HCT116 (cell line): ENCODE data around the gene CSTA. TPM values are rescaled to one million over a fixed set of nuclear protein-coding genes. Genes with fewer than 3 reads are reported as not detected.

Experiments
- ATAC-seq: fragments of 200-7000 bp; cut with Tn5 transposase; 2 replicates; pipeline ENCODE4 v1.9.1; 2020; ENCODE audit warnings: mild to moderate bottlenecking, moderate library complexity
- BruUV-seq: library from RNA; stranded (reverse); fragments of 400-500 nt; replicated peaks from 2 replicates; lab custom pipeline; 2021; lab: Mats Ljungman, UMichigan
- CTCF ChIA-PET: fragments of 300-600 bp; sonication (Branson Sonifier 250); formaldehyde crosslinking; loops from one replicate; lab custom pipeline; 2021; ENCODE audit warnings: antibody characterized with exemption; lab: Charles Lee
- POLR2A ChIA-PET: fragments of 300-600, 350-600 bp; sonication (Branson Sonifier 250); formaldehyde crosslinking; loops from one replicate; lab custom pipeline; 2021; ENCODE audit warnings: antibody characterized with exemption; lab: Charles Lee
- RAD21 ChIA-PET, 2 experiments: fragments of 300-600 bp; sonication (Branson Sonifier 250); formaldehyde crosslinking; loops; one replicate each; lab custom pipeline; 2023; ENCODE audit warnings: low total read pairs in 2 of 2; ENCODE audit not compliant: uncharacterized antibody in 2 of 2, unreplicated experiment in 2 of 2, low non-redundant PET in 1 of 2; lab: Charles Lee
- DNase-seq: peaks from one replicate; pipeline ENCODE4 v3.0.0-alpha.2; 2010; ENCODE audit warnings: low read depth, low spot score
- H2AFZ ChIP-seq: fragments of 200-600 bp; shearing (Covaris generic), sonication (generic); 2 replicates; pipeline ENCODE4 v1.6.1; 2017; ENCODE audit warnings: low read depth, mixed run types, mixed read lengths, antibody characterized with exemption, low read length; ENCODE audit not compliant: poor library complexity, severe bottlenecking
- H3K27ac ChIP-seq: 2 replicates; pipeline ENCODE4 v1.5.1; 2012; ENCODE audit warnings: low read depth, low read length
- H3K27me3 ChIP-seq: fragments of 200-600 bp; sonication (generic); 2 replicates; pipeline ENCODE4 v1.6.1; 2016; ENCODE audit warnings: mixed run types, low read length, mixed read lengths; ENCODE audit not compliant: insufficient read depth
- H3K36me3 ChIP-seq, 2 experiments: fragments of 200-500 bp in 1 of 2; fragments of 200-600 bp in 1 of 2; sonication (Bioruptor generic) in 1 of 2; sonication (generic) in 1 of 2; 2 replicates each; pipeline versions ENCODE4 v1.5.1 to v1.6.1; 2014 to 2016; ENCODE audit warnings: low read length in 2 of 2, inconsistent platforms in 1 of 2, mixed read lengths in 1 of 2, mixed run types in 1 of 2; ENCODE audit not compliant: insufficient read depth in 2 of 2, control insufficient read depth in 1 of 2
- H3K4me1 ChIP-seq, 2 experiments: fragments of 200-600 bp in 1 of 2; sonication (generic) in 1 of 2; 2 replicates each; pipeline versions ENCODE4 v1.5.1 to v1.6.1; 2012 to 2017; ENCODE audit warnings: low read length in 2 of 2, inconsistent platforms in 1 of 2, mild to moderate bottlenecking in 1 of 2, mixed read lengths in 1 of 2, mixed run types in 1 of 2, moderate library complexity in 1 of 2; ENCODE audit not compliant: insufficient read depth in 2 of 2, control insufficient read depth in 1 of 2
- H3K4me2 ChIP-seq: fragments of 200-600 bp; sonication (generic); 2 replicates; pipeline ENCODE4 v1.6.1; 2017; ENCODE audit warnings: mixed run types, low read length, mixed read lengths
- H3K4me3 ChIP-seq, 2 experiments: fragments of 200-600 bp in 1 of 2; sonication (generic) in 1 of 2; replicated peaks in 1 of 2; 2 replicates each; pipeline ENCODE4 v1.5.1; 2011 to 2016; ENCODE audit warnings: low read length in 2 of 2, control low read depth in 1 of 2, low read depth in 1 of 2, mild to moderate bottlenecking in 1 of 2, mixed read lengths in 1 of 2, mixed run types in 1 of 2
- H3K79me2 ChIP-seq: fragments of 200-600 bp; sonication (generic); 2 replicates; pipeline ENCODE4 v1.6.1; 2017; ENCODE audit warnings: mild to moderate bottlenecking, mixed run types, low read length, moderate library complexity, mixed read lengths; ENCODE audit not compliant: insufficient read depth
- H3K9ac ChIP-seq: fragments of 200-600 bp; sonication (generic); 2 replicates; pipeline ENCODE4 v1.6.1; 2016; ENCODE audit warnings: low read length, mixed read lengths
- H3K9me2 ChIP-seq: fragments of 200-600 bp; sonication (generic), shearing (Covaris generic); 2 replicates; pipeline ENCODE4 v1.6.1; 2017; ENCODE audit warnings: mixed run types, mild to moderate bottlenecking, moderate library complexity; ENCODE audit not compliant: insufficient read depth
- H3K9me3 ChIP-seq, 2 experiments: fragments of 200-500 bp in 1 of 2; fragments of 200-600 bp in 1 of 2; sonication (Bioruptor generic) in 1 of 2; sonication (generic) in 1 of 2; 2 replicates each; pipeline ENCODE4 v1.6.1; 2014 to 2017; ENCODE audit warnings: low read length in 2 of 2, mixed read lengths in 2 of 2, inconsistent platforms in 1 of 2, low read depth in 1 of 2, mild to moderate bottlenecking in 1 of 2, mixed run types in 1 of 2, moderate library complexity in 1 of 2; ENCODE audit not compliant: control insufficient read depth in 1 of 2, insufficient read depth in 1 of 2
- H4K20me1 ChIP-seq: fragments of 200-600 bp; sonication (generic), shearing (Covaris generic); 2 replicates; pipeline ENCODE4 v1.6.1; 2017; ENCODE audit warnings: mixed run types, mild to moderate bottlenecking, moderate library complexity; ENCODE audit not compliant: insufficient read depth
- CBX3 ChIP-seq: IDR thresholded peaks from 2 replicates; pipeline ENCODE4 v1.6.1; 2012; ENCODE audit warnings: low read depth
- ELF1 ChIP-seq: IDR thresholded peaks from 2 replicates; pipeline ENCODE4 v1.6.1; 2012; ENCODE audit warnings: low read depth, borderline replicate concordance
- EZH2phosphoT487 ChIP-seq: fragments of 200-600 bp; IDR thresholded peaks from 2 replicates; pipeline ENCODE4 v1.6.1; 2018; ENCODE audit warnings: antibody characterized with exemption, borderline replicate concordance
- FOSL1 ChIP-seq: IDR thresholded peaks from 2 replicates; pipeline ENCODE4 v1.6.1; 2012; ENCODE audit warnings: low read depth
- POLR2A ChIP-seq: IDR thresholded peaks from 2 replicates; pipeline ENCODE4 v1.7.0; 2011; ENCODE audit warnings: borderline replicate concordance; ENCODE audit not compliant: insufficient read depth, insufficient read length; ENCODE audit errors: extremely low read depth
- RAD21 ChIP-seq: IDR thresholded peaks from 2 replicates; pipeline ENCODE4 v1.6.1; 2012; ENCODE audit warnings: low read depth, mild to moderate bottlenecking
- TCF7L2 ChIP-seq: IDR thresholded peaks from 2 replicates; pipeline ENCODE4 v1.7.0; 2011; ENCODE audit warnings: borderline replicate concordance, inconsistent platforms; ENCODE audit not compliant: insufficient read depth, insufficient read length; ENCODE audit errors: extremely low read depth
- ZFX ChIP-seq: fragments of 450-650 bp; IDR thresholded peaks from 2 replicates; pipeline ENCODE4 v1.6.1; 2017
- ZNF274 ChIP-seq: fragments of 200-500 bp; sonication (Bioruptor generic); IDR thresholded peaks from 2 replicates; pipeline ENCODE4 v1.6.1; 2014; ENCODE audit warnings: mild to moderate bottlenecking, low read depth, low read length, inconsistent platforms
- intact Hi-C: fragments of 100-400 bp; cut with micrococcal nuclease; formaldehyde crosslinking; loops from 2 replicates; pipeline ENCODE4 v1.10.0; 2022
- total RNA-seq: library from RNA; stranded (reverse); gene quantifications from one replicate; pipeline ENCODE4 v1.2.1, GENCODE V29; 2021; ENCODE audit not compliant: unreplicated experiment
- TF ChIP-seq, protein P1 (sequence below): IDR thresholded peaks from 2 replicates; pipeline ENCODE4 v1.6.1; 2012; ENCODE audit warnings: low read depth
- TF ChIP-seq, protein P2 (sequence below), 3 experiments: fragments of 200-600 bp in 1 of 3; sonication (generic) in 1 of 3; IDR thresholded peaks in 2 of 3; conservative IDR thresholded peaks in 1 of 3; 2 replicates each; pipeline ENCODE4 v1.5.1; 2012 to 2017; ENCODE audit warnings: low read depth in 2 of 3, low read length in 2 of 3, antibody characterized with exemption in 1 of 3, borderline replicate concordance in 1 of 3, control low read depth in 1 of 3, mild to moderate bottlenecking in 1 of 3, mixed read lengths in 1 of 3, mixed run types in 1 of 3, moderate library complexity in 1 of 3; ENCODE audit not compliant: insufficient read depth in 1 of 3
- TF ChIP-seq, protein P3 (sequence below): IDR thresholded peaks from 2 replicates; pipeline ENCODE4 v1.6.1; 2011; ENCODE audit warnings: mild to moderate bottlenecking, low read length, moderate library complexity; ENCODE audit not compliant: insufficient replicate concordance; ENCODE audit errors: extremely low read depth

CSTA gene
- total RNA-seq, 1 experiment from 2014 or later, result 11.0 TPM

DNA sequence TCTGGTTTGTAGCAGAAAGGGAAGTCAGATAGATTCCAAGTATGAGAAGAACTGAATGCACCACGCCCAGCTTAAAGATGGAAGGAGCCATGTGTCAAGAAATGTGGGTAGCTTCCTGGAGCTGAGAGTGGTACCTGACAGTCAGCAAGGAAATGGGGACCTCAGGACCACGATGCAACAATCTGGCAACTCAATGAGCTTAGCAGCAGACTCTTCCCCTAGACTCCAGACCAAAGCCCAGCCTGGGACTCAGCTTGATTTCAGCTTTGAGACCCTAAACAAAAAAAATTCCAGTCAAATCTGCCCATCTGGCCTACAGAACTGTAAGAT lies 33.6 kb downstream of the CSTA start:
- Histone ChIP-seq H3K9ac (no peak overlapping the region), H3K27ac (no peak overlapping the region), H3K36me3 (peaks cover 10 to 17% of the 10 kb centered on the region in 2 experiments; a peak in 3 of 4 replicates), H2AFZ (no peak overlapping the region), H3K4me3 (no peak overlapping the region), H3K4me2 (no peak overlapping the region), H3K4me1 (no peaks in the 10 kb centered on the region), H3K27me3 (no peaks in the 10 kb centered on the region), H3K9me3 (no peaks in the 10 kb centered on the region), H3K9me2 (no peaks in the 10 kb centered on the region), H4K20me1 (peaks cover 3% of the 10 kb centered on the region; the same call in 1 of the 2 replicates), H3K79me2 (no peaks in the 10 kb centered on the region)
- ATAC-seq, result no peak
- intact Hi-C loops, result loop anchor here (5.0 kb wide), 1 partner anchor 51 kb away; no protein-coding TSS in a partner anchor
- RAD21 ChIA-PET, result no interaction called here
- no TSS peak for BruUV-seq
- no peak for TF ChIP-seq ZFX
- no peak for TF ChIP-seq ELF1
- POLR2A ChIA-PET, result no interaction called here
- CTCF ChIA-PET, result interaction anchor here (0.6 kb wide), 2 partner anchors 8 to 365 kb away, joined by 3 read pairs; no protein-coding TSS in a partner anchor
- no peak for DNase-seq

DNA sequence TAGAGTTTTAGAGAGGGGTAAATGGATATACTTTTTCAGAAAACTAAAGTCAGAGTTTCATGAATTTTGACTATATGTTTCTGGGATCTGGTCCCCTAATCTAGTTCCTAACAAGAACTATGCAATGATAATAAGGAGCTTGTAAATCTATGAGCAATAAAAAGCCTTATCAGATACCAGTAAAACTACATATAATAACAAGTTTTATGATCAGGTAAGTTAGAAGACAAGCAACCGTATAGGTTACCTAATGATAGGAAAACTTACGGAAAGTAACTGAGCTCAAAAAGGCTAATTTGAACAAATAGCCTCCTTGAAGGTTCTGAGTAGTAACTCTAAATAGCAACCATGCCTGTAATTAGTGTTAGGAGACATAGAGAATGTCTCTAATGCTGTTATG lies 37.0 kb downstream of the CSTA start:
- ChIA-PET CTCF (interaction anchor here (0.8 to 1.3 kb wide), 2 partner anchors 8 to 260 kb away, joined by 3 read pairs; no protein-coding TSS in a partner anchor), POLR2A (interaction anchor here (1.6 kb wide), 1 partner anchor 22 kb away, joined by 4 read pairs; the partner anchor contains the start of gene FAM162A), RAD21 (no interaction called here)
- Histone ChIP-seq H3K4me1 (peaks cover 0 to 18% of the 10 kb centered on the region in 2 experiments; a peak in 1 of 4 replicates), H3K79me2 (no peaks in the 10 kb centered on the region), H3K27me3 (no peaks in the 10 kb centered on the region), H3K4me2 (no peak overlapping the region), H3K9me2 (no peaks in the 10 kb centered on the region), H3K9me3 (no peaks in the 10 kb centered on the region), H3K4me3 (no peak overlapping the region), H4K20me1 (peaks cover 3% of the 10 kb centered on the region; the same call in 1 of the 2 replicates), H3K9ac (no peak overlapping the region), H2AFZ (no peak overlapping the region), H3K27ac (no peak overlapping the region), H3K36me3 (peaks cover 15 to 23% of the 10 kb centered on the region in 2 experiments; a peak in 3 of 4 replicates)
- BruUV-seq, result no TSS peak
- DNase-seq (no peak), ATAC-seq (no peak)
- intact Hi-C loops, result no loop called here
- TF ChIP-seq ZFX (no peak), TCF7L2 (no peak), EZH2phosphoT487 (no peak), FOSL1 (no peak), CBX3 (no peak), RAD21 (no peak), POLR2A (no peak), ZNF274 (no peak)
- TF ChIP-seq, protein P1, sequence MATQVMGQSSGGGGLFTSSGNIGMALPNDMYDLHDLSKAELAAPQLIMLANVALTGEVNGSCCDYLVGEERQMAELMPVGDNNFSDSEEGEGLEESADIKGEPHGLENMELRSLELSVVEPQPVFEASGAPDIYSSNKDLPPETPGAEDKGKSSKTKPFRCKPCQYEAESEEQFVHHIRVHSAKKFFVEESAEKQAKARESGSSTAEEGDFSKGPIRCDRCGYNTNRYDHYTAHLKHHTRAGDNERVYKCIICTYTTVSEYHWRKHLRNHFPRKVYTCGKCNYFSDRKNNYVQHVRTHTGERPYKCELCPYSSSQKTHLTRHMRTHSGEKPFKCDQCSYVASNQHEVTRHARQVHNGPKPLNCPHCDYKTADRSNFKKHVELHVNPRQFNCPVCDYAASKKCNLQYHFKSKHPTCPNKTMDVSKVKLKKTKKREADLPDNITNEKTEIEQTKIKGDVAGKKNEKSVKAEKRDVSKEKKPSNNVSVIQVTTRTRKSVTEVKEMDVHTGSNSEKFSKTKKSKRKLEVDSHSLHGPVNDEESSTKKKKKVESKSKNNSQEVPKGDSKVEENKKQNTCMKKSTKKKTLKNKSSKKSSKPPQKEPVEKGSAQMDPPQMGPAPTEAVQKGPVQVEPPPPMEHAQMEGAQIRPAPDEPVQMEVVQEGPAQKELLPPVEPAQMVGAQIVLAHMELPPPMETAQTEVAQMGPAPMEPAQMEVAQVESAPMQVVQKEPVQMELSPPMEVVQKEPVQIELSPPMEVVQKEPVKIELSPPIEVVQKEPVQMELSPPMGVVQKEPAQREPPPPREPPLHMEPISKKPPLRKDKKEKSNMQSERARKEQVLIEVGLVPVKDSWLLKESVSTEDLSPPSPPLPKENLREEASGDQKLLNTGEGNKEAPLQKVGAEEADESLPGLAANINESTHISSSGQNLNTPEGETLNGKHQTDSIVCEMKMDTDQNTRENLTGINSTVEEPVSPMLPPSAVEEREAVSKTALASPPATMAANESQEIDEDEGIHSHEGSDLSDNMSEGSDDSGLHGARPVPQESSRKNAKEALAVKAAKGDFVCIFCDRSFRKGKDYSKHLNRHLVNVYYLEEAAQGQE, result no peak
- TF ChIP-seq, protein P2, sequence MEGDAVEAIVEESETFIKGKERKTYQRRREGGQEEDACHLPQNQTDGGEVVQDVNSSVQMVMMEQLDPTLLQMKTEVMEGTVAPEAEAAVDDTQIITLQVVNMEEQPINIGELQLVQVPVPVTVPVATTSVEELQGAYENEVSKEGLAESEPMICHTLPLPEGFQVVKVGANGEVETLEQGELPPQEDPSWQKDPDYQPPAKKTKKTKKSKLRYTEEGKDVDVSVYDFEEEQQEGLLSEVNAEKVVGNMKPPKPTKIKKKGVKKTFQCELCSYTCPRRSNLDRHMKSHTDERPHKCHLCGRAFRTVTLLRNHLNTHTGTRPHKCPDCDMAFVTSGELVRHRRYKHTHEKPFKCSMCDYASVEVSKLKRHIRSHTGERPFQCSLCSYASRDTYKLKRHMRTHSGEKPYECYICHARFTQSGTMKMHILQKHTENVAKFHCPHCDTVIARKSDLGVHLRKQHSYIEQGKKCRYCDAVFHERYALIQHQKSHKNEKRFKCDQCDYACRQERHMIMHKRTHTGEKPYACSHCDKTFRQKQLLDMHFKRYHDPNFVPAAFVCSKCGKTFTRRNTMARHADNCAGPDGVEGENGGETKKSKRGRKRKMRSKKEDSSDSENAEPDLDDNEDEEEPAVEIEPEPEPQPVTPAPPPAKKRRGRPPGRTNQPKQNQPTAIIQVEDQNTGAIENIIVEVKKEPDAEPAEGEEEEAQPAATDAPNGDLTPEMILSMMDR (IDR thresholded peaks at IDR 0.05 in 2 of 3, conservative IDR thresholded peaks at IDR 0.05 in 1 of 3; ENCODE audit: borderline replicate concordance in 1 of 3, insufficient read depth in 1 of 3, low read depth in 2 of 3, low read length in 2 of 3), result no peak
- TF ChIP-seq, protein P3, sequence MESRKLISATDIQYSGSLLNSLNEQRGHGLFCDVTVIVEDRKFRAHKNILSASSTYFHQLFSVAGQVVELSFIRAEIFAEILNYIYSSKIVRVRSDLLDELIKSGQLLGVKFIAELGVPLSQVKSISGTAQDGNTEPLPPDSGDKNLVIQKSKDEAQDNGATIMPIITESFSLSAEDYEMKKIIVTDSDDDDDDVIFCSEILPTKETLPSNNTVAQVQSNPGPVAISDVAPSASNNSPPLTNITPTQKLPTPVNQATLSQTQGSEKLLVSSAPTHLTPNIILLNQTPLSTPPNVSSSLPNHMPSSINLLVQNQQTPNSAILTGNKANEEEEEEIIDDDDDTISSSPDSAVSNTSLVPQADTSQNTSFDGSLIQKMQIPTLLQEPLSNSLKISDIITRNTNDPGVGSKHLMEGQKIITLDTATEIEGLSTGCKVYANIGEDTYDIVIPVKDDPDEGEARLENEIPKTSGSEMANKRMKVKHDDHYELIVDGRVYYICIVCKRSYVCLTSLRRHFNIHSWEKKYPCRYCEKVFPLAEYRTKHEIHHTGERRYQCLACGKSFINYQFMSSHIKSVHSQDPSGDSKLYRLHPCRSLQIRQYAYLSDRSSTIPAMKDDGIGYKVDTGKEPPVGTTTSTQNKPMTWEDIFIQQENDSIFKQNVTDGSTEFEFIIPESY, result no peak
